HEK293 (cell line): ENCODE data around the gene IRS1.

ENCODE experiments used
- CTCF ChIA-PET: fragments of 350-600 bp; formaldehyde crosslinking; extraction: SDS; loops from one replicate; lab custom pipeline; 2021; ENCODE audit warnings: antibody characterized with exemption; lab: Yijun Ruan, JAX
- POLR2A ChIA-PET: fragments of 300-600 bp; formaldehyde crosslinking; extraction: SDS; loops from one replicate; lab custom pipeline; 2020; ENCODE audit warnings: antibody characterized with exemption, inconsistent platforms; lab: Yijun Ruan, JAX
- H3K27ac ChIP-seq: fragments of 200-500 bp; sonication (Bioruptor generic); 2 replicates; pipeline ENCODE4 v1.5.1; 2014; ENCODE audit warnings: low read depth, low read length, control low read depth, inconsistent platforms; ENCODE audit errors: extremely low read depth
- H3K36me3 ChIP-seq, 2 experiments: fragments of 200-500 bp in 1 of 2; sonication (Bioruptor generic) in 1 of 2; 1 replicate in 1 of 2; 2 replicates in 1 of 2; pipeline ENCODE4 v1.5.1; 2014 to 2017; ENCODE audit warnings: inconsistent platforms in 2 of 2, low read length in 2 of 2; ENCODE audit not compliant: control insufficient read depth in 2 of 2, insufficient read depth in 1 of 2
- H3K4me1 ChIP-seq: fragments of 200-500 bp; sonication (Bioruptor generic); 2 replicates; pipeline ENCODE4 v1.5.1; 2014; ENCODE audit warnings: mild to moderate bottlenecking, low read length, inconsistent platforms; ENCODE audit not compliant: control insufficient read depth, insufficient read depth
- H3K4me3 ChIP-seq: 2 replicates; pipeline ENCODE4 v1.5.1; 2011; ENCODE audit warnings: low read depth, mild to moderate bottlenecking, control low read depth, low read length, moderate library complexity
- H3K9me3 ChIP-seq: fragments of 200-500 bp; sonication (Bioruptor generic); 2 replicates; pipeline ENCODE4 v1.5.1; 2014; ENCODE audit warnings: low read depth, low read length, inconsistent platforms; ENCODE audit not compliant: control insufficient read depth, insufficient read depth
- BCL11A ChIP-seq: fragments of 450-650 bp; formaldehyde crosslinking; IDR thresholded peaks from 2 replicates; pipeline ENCODE4 v1.5.1; 2016; ENCODE audit warnings: low read depth, missing biosample characterization, missing genetic modification characterization
- CTCF ChIP-seq: fragments of 450-650 bp; formaldehyde crosslinking; IDR thresholded peaks from 2 replicates; pipeline ENCODE4 v1.5.1; 2016; ENCODE audit warnings: missing biosample characterization, missing genetic modification characterization
- HOXD13 ChIP-seq: sonication (generic); formaldehyde crosslinking; IDR thresholded peaks from 2 replicates; pipeline ENCODE4 v1.8.0; 2022; ENCODE audit warnings: missing genetic modification reagents, borderline replicate concordance
- KLF16 ChIP-seq: fragments of 450-650 bp; formaldehyde crosslinking; IDR thresholded peaks from 2 replicates; pipeline ENCODE4 v1.5.1; 2017; ENCODE audit warnings: missing biosample characterization, missing genetic modification characterization
- KLF9 ChIP-seq: fragments of 450-650 bp; formaldehyde crosslinking; IDR thresholded peaks from 2 replicates; pipeline ENCODE4 v1.5.1; 2016; ENCODE audit warnings: missing biosample characterization, missing genetic modification characterization, low read depth
- PRDM1 ChIP-seq: fragments of 450-650 bp; formaldehyde crosslinking; IDR thresholded peaks from 2 replicates; pipeline ENCODE4; 2016; ENCODE audit warnings: missing biosample characterization, missing genetic modification characterization
- RBAK ChIP-seq: fragments of 450-650 bp; formaldehyde crosslinking; IDR thresholded peaks from 2 replicates; pipeline ENCODE4 v1.5.1; 2016; ENCODE audit warnings: missing biosample characterization, missing genetic modification characterization
- SALL2 ChIP-seq: fragments of 450-650 bp; formaldehyde crosslinking; IDR thresholded peaks from 2 replicates; pipeline ENCODE4 v1.5.0; 2017; ENCODE audit warnings: missing biosample characterization, mild to moderate bottlenecking, missing genetic modification characterization, borderline replicate concordance
- SCRT2 ChIP-seq: fragments of 450-650 bp; formaldehyde crosslinking; IDR thresholded peaks from 2 replicates; pipeline ENCODE4 v1.5.1; 2016; ENCODE audit warnings: missing biosample characterization, missing genetic modification characterization
- SP2 ChIP-seq: fragments of 450-650 bp; formaldehyde crosslinking; IDR thresholded peaks from 2 replicates; pipeline ENCODE4 v1.5.1; 2016; ENCODE audit warnings: missing biosample characterization, missing genetic modification characterization
- YY2 ChIP-seq: fragments of 450-650 bp; formaldehyde crosslinking; IDR thresholded peaks from 2 replicates; pipeline ENCODE4 v1.5.1; 2016; ENCODE audit warnings: missing biosample characterization, missing genetic modification characterization
- ZBTB44 ChIP-seq: fragments of 450-650 bp; IDR thresholded peaks from 2 replicates; pipeline ENCODE4 v1.5.1; 2018; ENCODE audit warnings: missing biosample characterization, mild to moderate bottlenecking, missing genetic modification characterization
- ZBTB8A ChIP-seq: fragments of 450-650 bp; formaldehyde crosslinking; IDR thresholded peaks from 2 replicates; pipeline ENCODE4 v1.5.1; 2016; ENCODE audit warnings: missing biosample characterization, missing genetic modification characterization
- ZEB2 ChIP-seq: fragments of 450-650 bp; formaldehyde crosslinking; IDR thresholded peaks from 2 replicates; pipeline ENCODE4 v1.5.1; 2016; ENCODE audit warnings: missing biosample characterization, missing genetic modification characterization
- ZFHX2 ChIP-seq: fragments of 450-650 bp; formaldehyde crosslinking; conservative IDR thresholded peaks from 2 replicates; pipeline ENCODE4 v1.5.1; 2016; ENCODE audit warnings: missing biosample characterization, missing genetic modification characterization
- ZFP69B ChIP-seq: fragments of 450-650 bp; formaldehyde crosslinking; IDR thresholded peaks from 2 replicates; pipeline ENCODE4 v1.5.1; 2016; ENCODE audit warnings: missing biosample characterization, missing genetic modification characterization
- ZNF112 ChIP-seq: fragments of 450-650 bp; formaldehyde crosslinking; IDR thresholded peaks from 2 replicates; pipeline ENCODE4 v1.5.0; 2017; ENCODE audit warnings: missing biosample characterization, missing genetic modification characterization
- ZNF157 ChIP-seq: fragments of 450-650 bp; formaldehyde crosslinking; IDR thresholded peaks from 2 replicates; pipeline ENCODE4 v1.5.1; 2016; ENCODE audit warnings: missing biosample characterization, missing genetic modification characterization
- ZNF174 ChIP-seq: fragments of 450-650 bp; formaldehyde crosslinking; IDR thresholded peaks from 2 replicates; pipeline ENCODE4 v1.5.0; 2017; ENCODE audit warnings: missing biosample characterization, mild to moderate bottlenecking, missing genetic modification characterization
- ZNF2 ChIP-seq: fragments of 450-650 bp; formaldehyde crosslinking; IDR thresholded peaks from 2 replicates; pipeline ENCODE4 v1.5.1; 2016; ENCODE audit warnings: missing biosample characterization, missing genetic modification characterization
- ZNF248 ChIP-seq: fragments of 450-650 bp; formaldehyde crosslinking; IDR thresholded peaks from 2 replicates; pipeline ENCODE4 v1.5.1; 2017; ENCODE audit warnings: missing biosample characterization, missing genetic modification characterization
- ZNF266 ChIP-seq: fragments of 450-650 bp; formaldehyde crosslinking; IDR thresholded peaks from 2 replicates; pipeline ENCODE4 v1.5.1; 2016; ENCODE audit warnings: missing biosample characterization, missing genetic modification characterization, low read depth
- ZNF302 ChIP-seq: fragments of 450-650 bp; formaldehyde crosslinking; IDR thresholded peaks from 2 replicates; pipeline ENCODE4 v1.5.1; 2016; ENCODE audit warnings: missing biosample characterization, missing genetic modification characterization, low read depth
- ZNF311 ChIP-seq: fragments of 450-650 bp; formaldehyde crosslinking; IDR thresholded peaks from 2 replicates; pipeline ENCODE4 v1.5.1; 2017; ENCODE audit warnings: missing biosample characterization, missing genetic modification characterization, borderline replicate concordance
- ZNF341 ChIP-seq: fragments of 450-650 bp; formaldehyde crosslinking; IDR thresholded peaks from 2 replicates; pipeline ENCODE4; 2016; ENCODE audit warnings: low read depth, missing biosample characterization, missing genetic modification characterization
- ZNF366 ChIP-seq: fragments of 450-650 bp; formaldehyde crosslinking; conservative IDR thresholded peaks from 2 replicates; pipeline ENCODE4 v1.5.1; 2016; ENCODE audit warnings: missing biosample characterization, missing genetic modification characterization
- ZNF37A ChIP-seq: fragments of 450-650 bp; IDR thresholded peaks from 2 replicates; pipeline ENCODE4 v1.5.1; 2018; ENCODE audit warnings: missing biosample characterization, missing genetic modification characterization
- ZNF398 ChIP-seq: fragments of 450-650 bp; formaldehyde crosslinking; IDR thresholded peaks from 2 replicates; pipeline ENCODE4 v1.5.1; 2017; ENCODE audit warnings: missing biosample characterization, missing genetic modification characterization
- ZNF426 ChIP-seq: fragments of 450-650 bp; formaldehyde crosslinking; IDR thresholded peaks from 2 replicates; pipeline ENCODE4 v1.5.1; 2017; ENCODE audit warnings: missing biosample characterization, missing genetic modification characterization, mild to moderate bottlenecking, inconsistent platforms, moderate library complexity
- ZNF548 ChIP-seq: fragments of 450-650 bp; formaldehyde crosslinking; IDR thresholded peaks from 2 replicates; pipeline ENCODE4 v1.5.1; 2016; ENCODE audit warnings: missing biosample characterization, missing genetic modification characterization
- ZNF658 ChIP-seq: fragments of 450-650 bp; formaldehyde crosslinking; IDR thresholded peaks from 2 replicates; pipeline ENCODE4; 2016; ENCODE audit warnings: missing biosample characterization, missing genetic modification characterization
- ZNF670 ChIP-seq: fragments of 450-650 bp; formaldehyde crosslinking; IDR thresholded peaks from 2 replicates; pipeline ENCODE4 v1.5.1; 2016; ENCODE audit warnings: missing biosample characterization, missing genetic modification characterization, low read depth
- ZNF704 ChIP-seq: fragments of 450-650 bp; formaldehyde crosslinking; IDR thresholded peaks from 2 replicates; pipeline ENCODE4 v1.5.1; 2016; ENCODE audit warnings: missing biosample characterization, missing genetic modification characterization

Gene IRS1

GRCh38 chr2:226791487-226792081 is 8.0 kb downstream of the IRS1 start (continued):
- TF ChIP-seq CTCF (tag by site-specific recombination) (0 out of 2 replicates have a peak, but pooled peaks have one; percentile 6), BCL11A (tag by site-specific recombination) (0 out of 2 replicates have a peak, but pooled peaks have one; percentile 28), ZNF366 (tag by site-specific recombination) (0 out of 2 replicates have a peak, but pooled peaks have one; percentile 26), ZEB2 (0 out of 2 replicates have a peak, but pooled peaks have one; percentile 7), ZBTB44 (tag by site-specific recombination) (peak; percentile 27; the same call in 1 of the 2 replicates), ZNF658 (tag by site-specific recombination) (no peak), ZFP69B (tag by site-specific recombination) (peak; percentile 94), PRDM1 (tag by site-specific recombination) (peak; percentile 95)
- TF ChIP-seq, all 188 proteins: peak for 31

- Histone ChIP-seq H3K27ac (peak overlapping the region; percentile 74; the same call in 1 of the 2 replicates), H3K9me3 (no peaks in the 10 kb centered on the region), H3K4me1 (peaks cover 19% of the 10 kb centered on the region), H3K36me3 (peaks cover 0 to 10% of the 10 kb centered on the region in 2 experiments; a peak in 1 of 3 replicates), H3K4me3 (peak overlapping the region; percentile 34)
- CTCF ChIA-PET, result no interaction called here
- POLR2A ChIA-PET, result no interaction called here
- TF ChIP-seq ZNF37A (tag by site-specific recombination) (no peak), SP2 (tag by site-specific recombination) (peak; percentile 43), ZNF311 (tag by site-specific recombination) (no peak), ZNF2 (tag by site-specific recombination) (no peak), ZNF548 (tag by site-specific recombination) (no peak), SCRT2 (tag by site-specific recombination) (no peak), ZNF398 (0 out of 2 replicates have a peak, but pooled peaks have one; percentile 14), KLF16 (tag by site-specific recombination) (no peak), ZFHX2 (tag by site-specific recombination) (no peak), ZNF112 (tag by site-specific recombination) (no peak), ZNF670 (tag by site-specific recombination) (no peak), ZNF157 (tag by site-specific recombination) (no peak), ZNF248 (tag by site-specific recombination) (no peak), ZNF266 (tag by site-specific recombination) (no peak), KLF9 (no peak), ZNF341 (tag by site-specific recombination) (no peak), ZNF302 (tag by site-specific recombination) (no peak), YY2 (tag by site-specific recombination) (no peak), HOXD13 (CRISPR knock-in tag) (no peak), ZNF174 (no peak), SALL2 (tag by site-specific recombination) (no peak), ZBTB8A (tag by site-specific recombination) (no peak), ZNF704 (tag by site-specific recombination) (no peak), ZNF426 (tag by site-specific recombination) (no peak), RBAK (tag by site-specific recombination) (no peak)
These were observed 8.5 kb downstream of the IRS1 start for GRCh38 chr2:226791056-226791486.
